BJ (cell line): Measurements from ENCODE around the gene FADS1. TPM values are rescaled to one million over a fixed set of nuclear protein-coding genes. Genes with fewer than 3 reads are reported as not detected.

Experiments used
- CTCF ChIA-PET: fragments of 350-600 bp; formaldehyde crosslinking; extraction: SDS; loops from one replicate; lab custom pipeline; 2021; ENCODE audit warnings: antibody characterized with exemption, inconsistent platforms; lab: Yijun Ruan, JAX
- POLR2A ChIA-PET: fragments of 300-600 bp; sonication (Branson Sonifier 250); formaldehyde crosslinking; extraction: SDS; loops from one replicate; lab custom pipeline; 2021; ENCODE audit warnings: antibody characterized with exemption; lab: Charles Lee
- DNase-seq: peaks from one replicate; pipeline ENCODE4 v3.0.0-alpha.2; 2011; ENCODE audit warnings: low read depth
- H3K27me3 ChIP-seq: 2 replicates; pipeline ENCODE4 v1.6.0; 2011; ENCODE audit warnings: low read length; ENCODE audit not compliant: control insufficient read depth, insufficient read depth
- H3K36me3 ChIP-seq: 2 replicates; pipeline ENCODE4 v1.5.1; 2011; ENCODE audit warnings: low read length; ENCODE audit not compliant: control insufficient read depth, insufficient read depth
- H3K4me3 ChIP-seq: 2 replicates; pipeline ENCODE4 v1.5.1; 2011; ENCODE audit warnings: low read depth, mild to moderate bottlenecking, control low read depth, low read length
- CTCF ChIP-seq: IDR thresholded peaks from 2 replicates; pipeline ENCODE4 v1.5.1; 2011; ENCODE audit warnings: low read depth, mild to moderate bottlenecking, control low read depth, inconsistent platforms, low read length, moderate library complexity; ENCODE audit not compliant: insufficient read depth
- polyA plus RNA-seq: library from polyadenylated mRNA; depleted of rRNA; stranded (reverse); fragments of >200 nt; gene quantifications from 2 replicates; pipeline ENCODE4 v1.2.3, GENCODE V29; 2011

The FADS1 gene
- polyA plus RNA-seq, 1 experiment, result 58.0 TPM

- TF ChIP-seq CTCF, result no peak
- Histone ChIP-seq H3K4me3 (no peak overlapping the region), H3K36me3 (peaks cover 22% of the 10 kb centered on the region), H3K27me3 (no peaks in the 10 kb centered on the region)
- CTCF ChIA-PET, result interaction anchor here (1.2 to 1.8 kb wide), 3 partner anchors 8 to 36 kb away, joined by 6 to 8 read pairs (median 6); no protein-coding TSS in a partner anchor
- POLR2A ChIA-PET, result no interaction called here
- DNase-seq, result no peak
Observed at GRCh38 chr11:61783717-61784505, 32.9 kb downstream of the FADS1 start.

- peaks cover 17% of the 10 kb centered on the region for H3K36me3 ChIP-seq
- POLR2A ChIA-PET, result no interaction called here
Observed at GRCh38 chr11:61782841-61783240, 34.0 kb downstream of the FADS1 start.

GRCh38 chr11:61782299-61782698 is 34.5 kb downstream of the FADS1 start:
- Histone ChIP-seq H3K4me3 (no peak overlapping the region), H3K27me3 (no peaks in the 10 kb centered on the region), H3K36me3 (peaks cover 11% of the 10 kb centered on the region)
- POLR2A ChIA-PET, result no interaction called here
- DNase-seq, result no peak
- CTCF ChIA-PET, result interaction anchor here (0.6 to 3.3 kb wide), 5 partner anchors 16 to 331 kb away, joined by 3 to 15 read pairs (median 3); no protein-coding TSS in a partner anchor
- TF ChIP-seq CTCF, result no peak

More at GRCh38 chr11:61782841-61783240, 34.0 kb downstream of the FADS1 start:
- no peaks in the 10 kb centered on the region for H3K27me3 ChIP-seq
- no peak for TF ChIP-seq CTCF
- no peak overlapping the region for H3K4me3 ChIP-seq
- CTCF ChIA-PET, result interaction anchor here (0.6 to 3.3 kb wide), 4 partner anchors 30 to 330 kb away, joined by 3 to 15 read pairs (median 4); no protein-coding TSS in a partner anchor
- DNase-seq, result no peak

- H3K27me3 ChIP-seq, result no peaks in the 10 kb centered on the region
- H3K36me3 ChIP-seq, result peaks cover 6% of the 10 kb centered on the region; the same call in 1 of the 2 replicates
- no peak for TF ChIP-seq CTCF
- POLR2A ChIA-PET, result no interaction called here
- DNase-seq, result no peak
- CTCF ChIA-PET, result interaction anchor here (1.2 to 3.3 kb wide), 4 partner anchors 15 to 332 kb away, joined by 3 to 15 read pairs (median 4); no protein-coding TSS in a partner anchor
- no peak overlapping the region for H3K4me3 ChIP-seq
Observed at GRCh38 chr11:61781585-61781984, 35.2 kb downstream of the FADS1 start.

- CTCF ChIA-PET, result interaction anchor here (0.7 to 3.3 kb wide), 8 partner anchors 12 to 327 kb away, joined by 3 to 15 read pairs (median 4); partner anchors contain the start of gene FADS2
- Histone ChIP-seq H3K27me3 (no peaks in the 10 kb centered on the region), H3K36me3 (peaks cover 3% of the 10 kb centered on the region; the same call in 1 of the 2 replicates), H3K4me3 (no peak overlapping the region)
- no peak for DNase-seq
- POLR2A ChIA-PET, result no interaction called here
- TF ChIP-seq CTCF, result no peak
Observed at GRCh38 chr11:61780581-61781162, 36.1 kb downstream of the FADS1 start.
